T-helper 17 cell (primary cell): ENCODE results near the gene WASHC4. TPM values are rescaled to one million over a fixed set of nuclear protein-coding genes. Genes with fewer than 3 reads are reported as not detected.
"Not testable (repeated sequence)": the region's sequence is repeated elsewhere in the genome, so short reads cannot be mapped to it uniquely, and the experiment has no call there.

Source experiments
- ATAC-seq: fragments of 150-1000 bp; cut with Tn5 transposase; 2 replicates; pipeline ENCODE4 v1.10.0; 2021; ENCODE audit warnings: mild to moderate bottlenecking, moderate library complexity
- DNase-seq, 3 donors: peaks; one replicate each; pipeline versions ENCODE4 v3.0.0 to v3.0.0-alpha.2; 2020 to 2021
- H3K9me3 ChIP-seq: one replicate; pipeline ENCODE4 v1.7.0; 2013; ENCODE audit warnings: low read length, mild to moderate bottlenecking; ENCODE audit not compliant: control insufficient read depth, poor library complexity, severe bottlenecking
- H3K27ac Mint-ChIP-seq: one replicate; pipeline ENCODE4 v1.8.0; 2022; ENCODE audit warnings: mild to moderate bottlenecking, moderate library complexity, mixed read lengths
- H3K27me3 Mint-ChIP-seq: one replicate; pipeline ENCODE4 v1.8.0; 2022; ENCODE audit warnings: mixed read lengths
- H3K36me3 Mint-ChIP-seq: one replicate; pipeline ENCODE4 v1.8.0; 2022; ENCODE audit warnings: low read depth, mixed read lengths
- H3K4me1 Mint-ChIP-seq: one replicate; pipeline ENCODE4 v1.8.0; 2022; ENCODE audit warnings: mild to moderate bottlenecking, mixed read lengths
- H3K4me3 Mint-ChIP-seq: one replicate; pipeline ENCODE4 v1.8.0; 2022; ENCODE audit warnings: mild to moderate bottlenecking, moderate library complexity, mixed read lengths
- total RNA-seq, 4 donors: library from RNA in 2 of 4; stranded (reverse) in 2 of 4; gene quantifications; one replicate each; pipeline ENCODE4 v1.2.3 and lab custom pipeline; 2022 to 2026

The WASHC4 gene
- total RNA-seq, 2 donors from 2014 or later = 38.5 to 45.3 TPM

DNA sequence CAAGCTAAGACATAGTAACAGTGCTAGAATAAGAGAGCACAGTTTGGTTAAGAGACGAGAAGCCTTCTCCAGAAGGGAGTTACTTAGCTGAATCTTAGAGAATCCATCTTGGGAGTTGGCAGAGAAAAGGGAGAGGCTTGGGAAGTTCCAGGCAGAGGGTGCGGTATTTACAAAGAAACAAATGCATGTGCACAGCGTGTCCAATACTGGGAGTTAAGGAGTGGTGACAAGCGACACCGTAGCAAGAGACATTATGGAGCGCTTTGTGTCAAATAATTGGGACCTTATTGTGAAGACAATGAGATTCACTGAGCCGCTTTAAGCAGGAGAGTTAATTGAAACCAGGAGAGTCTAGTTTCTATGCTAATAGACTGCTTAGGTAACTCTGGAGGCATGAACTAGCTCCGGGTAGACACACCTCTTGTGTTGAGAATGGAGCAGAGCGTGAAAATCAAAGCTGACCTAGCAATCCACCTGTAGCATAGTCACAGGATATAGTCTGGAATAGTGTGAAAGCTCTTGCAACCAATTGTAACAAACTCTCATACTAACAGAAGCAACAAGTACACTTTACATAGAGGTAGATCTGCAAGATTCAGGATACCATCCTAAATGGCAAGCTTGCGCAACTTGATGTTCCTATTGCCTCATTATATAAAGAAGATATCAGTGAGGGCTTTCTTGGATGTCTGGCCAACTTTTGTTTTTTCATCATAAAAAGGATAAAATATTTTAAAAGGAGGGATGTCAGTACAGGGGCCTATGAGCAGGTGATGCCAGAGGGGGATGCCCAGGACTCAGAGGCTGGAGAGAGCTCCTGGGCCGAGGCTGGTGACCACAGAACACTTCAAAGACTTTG, 28.6 kb upstream of the WASHC4 start:
- no peaks in the 10 kb centered on the region for H3K9me3 ChIP-seq
- ATAC-seq (no peak), DNase-seq (no peak)
- Mint-ChIP-seq H3K4me1 (peaks cover 7% of the 10 kb centered on the region), H3K27me3 (peaks cover 38% of the 10 kb centered on the region), H3K36me3 (peaks cover 2% of the 10 kb centered on the region), H3K27ac (no peak overlapping the region), H3K4me3 (no peak overlapping the region)

- Mint-ChIP-seq H3K4me3 (peak overlapping the region; percentile 43), H3K4me1 (peaks cover 9% of the 10 kb centered on the region), H3K27me3 (peaks cover 37% of the 10 kb centered on the region), H3K27ac (no peak overlapping the region), H3K36me3 (peaks cover 2% of the 10 kb centered on the region)
- no peaks in the 10 kb centered on the region for H3K9me3 ChIP-seq
- DNase-seq = no peak
- ATAC-seq = no peak
These were observed 24.5 kb upstream of the WASHC4 start for GRCh38 chr12:105083031-105083430.

- no peak overlapping the region for H3K27ac Mint-ChIP-seq
- peak overlapping the region; percentile 83 for H3K4me3 Mint-ChIP-seq
- H3K9me3 ChIP-seq = no peaks in the 10 kb centered on the region
- H3K27me3 Mint-ChIP-seq = peaks cover 32% of the 10 kb centered on the region
- DNase-seq (no peak), ATAC-seq (no peak)
- H3K4me1 Mint-ChIP-seq = peaks cover 9% of the 10 kb centered on the region
- H3K36me3 Mint-ChIP-seq = peaks cover 2% of the 10 kb centered on the region
These were observed 23.9 kb upstream of the WASHC4 start for GRCh38 chr12:105083551-105084105.

- H3K4me1 Mint-ChIP-seq = peaks cover 9% of the 10 kb centered on the region
- peaks cover 2% of the 10 kb centered on the region for H3K36me3 Mint-ChIP-seq
- peak within 1 kb of the TSS; percentile 83 for H3K4me3 Mint-ChIP-seq
- no peak within 1 kb of the TSS for H3K27ac Mint-ChIP-seq
- ATAC-seq = peak; percentile 91
- H3K9me3 ChIP-seq = no peaks in the 10 kb centered on the region
- DNase-seq = peak; percentile 25 to 34 (median 28)
- H3K27me3 Mint-ChIP-seq = peaks cover 26% of the 10 kb centered on the region
These were observed 23.0 kb upstream of the WASHC4 start, which contains the start of gene ALDH1L2 for GRCh38 chr12:105084251-105085250. Gene ALDH1L2 (minus strand): TSS chr12:105084458. CDS start chr12:105084436, 22 bp downstream.

DNA sequence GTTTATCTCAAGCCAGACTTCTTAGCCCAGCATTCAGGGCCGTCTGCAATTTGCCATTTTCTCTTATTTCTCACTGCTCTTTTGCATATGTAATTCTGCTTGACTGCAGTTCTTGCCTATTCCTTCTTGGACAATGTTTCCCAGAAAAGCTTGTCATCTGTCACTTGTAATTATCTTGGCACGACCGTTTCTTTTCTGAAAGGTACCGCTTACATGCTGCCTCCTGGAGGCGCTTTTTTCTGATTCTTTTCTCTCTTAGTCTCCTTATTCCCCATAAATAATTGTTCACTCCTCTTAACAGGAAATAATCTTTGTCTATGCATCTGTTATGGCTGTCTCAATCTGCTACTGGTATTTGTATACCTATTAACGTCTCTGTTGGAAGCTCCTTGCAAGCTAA, 22.0 kb upstream of the WASHC4 start:
- Mint-ChIP-seq H3K4me1 (peaks cover 9% of the 10 kb centered on the region), H3K4me3 (no peak overlapping the region), H3K27me3 (peaks cover 27% of the 10 kb centered on the region), H3K36me3 (peaks cover 2% of the 10 kb centered on the region), H3K27ac (no peak overlapping the region)
- DNase-seq = no peak
- H3K9me3 ChIP-seq = no peaks in the 10 kb centered on the region
- ATAC-seq = no peak

DNA sequence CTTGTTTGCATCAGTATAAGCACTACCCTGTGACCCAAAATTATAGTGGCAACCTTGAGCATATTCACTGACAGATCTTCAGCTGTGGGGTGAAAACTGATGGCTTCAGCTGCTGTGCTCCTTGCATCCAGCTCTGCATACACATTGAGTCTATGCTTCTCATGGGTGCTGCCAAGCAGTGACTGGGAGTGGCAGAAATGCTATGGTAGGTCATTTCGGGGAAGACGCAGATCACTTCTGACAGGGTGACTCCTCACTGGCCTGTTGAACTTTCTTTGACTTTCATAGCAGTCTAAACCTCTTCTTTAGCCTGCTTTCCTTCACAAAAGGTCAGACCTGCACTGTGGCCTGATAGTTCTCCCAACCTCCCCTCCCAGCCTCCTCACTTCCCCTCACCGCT, 17.7 kb upstream of the WASHC4 start:
- peaks cover 18% of the 10 kb centered on the region for H3K27me3 Mint-ChIP-seq
- no peak overlapping the region for H3K27ac Mint-ChIP-seq
- DNase-seq (no peak), ATAC-seq (no peak)
- no peaks in the 10 kb centered on the region for H3K9me3 ChIP-seq
- no peaks in the 10 kb centered on the region for H3K36me3 Mint-ChIP-seq
- peaks cover 4% of the 10 kb centered on the region for H3K4me1 Mint-ChIP-seq
- H3K4me3 Mint-ChIP-seq = no peak overlapping the region

- Mint-ChIP-seq H3K4me1 (peaks cover 4% of the 10 kb centered on the region), H3K4me3 (no peak overlapping the region), H3K36me3 (no peaks in the 10 kb centered on the region), H3K27ac (no peak overlapping the region), H3K27me3 (peaks cover 18% of the 10 kb centered on the region)
- DNase-seq = no peak
- ATAC-seq = no peak
- H3K9me3 ChIP-seq = no peaks in the 10 kb centered on the region
These were observed 17.2 kb upstream of the WASHC4 start for GRCh38 chr12:105090361-105090760.

- Mint-ChIP-seq H3K27ac (no peak overlapping the region), H3K4me1 (peaks cover 4% of the 10 kb centered on the region), H3K36me3 (no peaks in the 10 kb centered on the region), H3K27me3 (peaks cover 18% of the 10 kb centered on the region), H3K4me3 (no peak overlapping the region)
- ATAC-seq (no peak), DNase-seq (no peak)
- H3K9me3 ChIP-seq = no peaks in the 10 kb centered on the region
These were observed 15.9 kb upstream of the WASHC4 start for GRCh38 chr12:105091476-105092206.

DNA sequence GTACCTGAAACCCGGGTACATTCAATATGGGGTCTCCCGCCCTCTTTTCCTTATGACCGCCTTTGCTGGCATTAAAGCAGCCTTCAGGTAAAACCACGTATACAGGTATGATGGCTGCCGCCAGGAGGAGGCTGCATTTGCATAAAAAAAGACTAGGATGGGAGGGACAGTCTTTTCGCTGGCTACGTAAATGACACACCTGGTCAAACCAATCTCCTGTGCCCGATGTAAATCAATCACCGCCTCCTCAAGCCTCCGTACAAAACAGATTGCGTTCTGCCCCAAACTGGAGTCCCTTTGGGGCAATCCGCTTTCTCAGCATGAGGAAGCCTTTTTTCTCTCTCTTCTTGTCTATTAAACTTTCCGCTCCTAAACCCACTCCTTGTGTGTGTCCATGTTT, 15.2 kb upstream of the WASHC4 start:
- Mint-ChIP-seq H3K4me3 (no peak overlapping the region), H3K36me3 (no peaks in the 10 kb centered on the region), H3K4me1 (peaks cover 4% of the 10 kb centered on the region), H3K27me3 (peaks cover 18% of the 10 kb centered on the region), H3K27ac (no peak overlapping the region)
- H3K9me3 ChIP-seq = no peaks in the 10 kb centered on the region
- ATAC-seq = no peak
- no peak for DNase-seq

DNA sequence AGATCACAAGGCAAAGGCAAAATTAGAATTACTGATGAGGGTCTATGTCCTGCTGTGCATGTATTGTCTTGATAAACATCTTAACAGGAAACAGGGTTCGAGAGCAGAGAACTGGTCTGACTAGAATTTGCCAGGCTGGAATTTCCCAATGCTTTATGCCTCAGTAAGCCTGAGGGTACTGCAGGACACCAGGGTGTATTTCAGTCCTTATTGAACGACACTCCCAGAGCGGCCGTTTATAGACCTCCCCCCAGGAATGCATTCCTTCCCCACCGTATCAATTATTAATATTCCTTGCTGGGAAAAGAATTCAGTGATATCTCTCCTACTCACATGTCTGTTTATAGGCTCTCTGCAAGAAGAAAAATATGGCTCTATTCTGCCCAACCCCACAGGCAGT, 12.2 kb upstream of the WASHC4 start:
- peaks cover 38% of the 10 kb centered on the region for H3K27me3 Mint-ChIP-seq
- H3K9me3 ChIP-seq, H3K27ac Mint-ChIP-seq, H3K4me1 Mint-ChIP-seq, H3K36me3 Mint-ChIP-seq, ATAC-seq, DNase-seq, H3K4me3 Mint-ChIP-seq: not testable (repeated sequence)

DNA sequence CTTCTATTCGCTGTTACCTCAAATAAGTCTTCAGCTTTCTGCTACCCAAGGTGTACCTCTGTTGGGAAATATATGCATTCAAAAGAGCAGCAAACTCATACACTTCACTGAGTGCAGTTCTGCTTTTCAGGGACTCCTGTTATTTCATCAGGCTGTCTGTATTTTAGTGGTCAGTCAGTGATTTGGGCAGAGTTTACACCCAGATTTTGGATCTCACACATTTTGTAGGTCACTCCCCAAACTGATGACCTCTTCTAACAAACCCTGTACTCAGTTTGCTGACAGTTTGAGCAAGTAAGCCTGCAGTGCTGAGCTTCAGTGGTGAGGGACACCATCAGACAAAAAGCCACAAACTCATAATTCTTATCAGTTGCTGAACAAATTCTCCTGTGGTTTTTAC, 8.2 kb upstream of the WASHC4 start:
- Mint-ChIP-seq H3K36me3 (peaks cover 4% of the 10 kb centered on the region), H3K27me3 (peaks cover 52% of the 10 kb centered on the region), H3K4me3 (no peak overlapping the region), H3K27ac (no peak overlapping the region), H3K4me1 (peaks cover 2% of the 10 kb centered on the region)
- ATAC-seq = no peak
- no peak for DNase-seq
- H3K9me3 ChIP-seq = no peaks in the 10 kb centered on the region

GRCh38 chr12:105100207-105100985, 7.1 kb upstream of the WASHC4 start:
- DNase-seq = no peak
- Mint-ChIP-seq H3K4me1 (peaks cover 2% of the 10 kb centered on the region), H3K27ac (no peak overlapping the region), H3K4me3 (no peak overlapping the region), H3K36me3 (peaks cover 4% of the 10 kb centered on the region), H3K27me3 (peaks cover 52% of the 10 kb centered on the region)
- no peak for ATAC-seq
- no peaks in the 10 kb centered on the region for H3K9me3 ChIP-seq
